ENCODE results near the gene RAP1GAP.

The RAP1GAP gene

DNA sequence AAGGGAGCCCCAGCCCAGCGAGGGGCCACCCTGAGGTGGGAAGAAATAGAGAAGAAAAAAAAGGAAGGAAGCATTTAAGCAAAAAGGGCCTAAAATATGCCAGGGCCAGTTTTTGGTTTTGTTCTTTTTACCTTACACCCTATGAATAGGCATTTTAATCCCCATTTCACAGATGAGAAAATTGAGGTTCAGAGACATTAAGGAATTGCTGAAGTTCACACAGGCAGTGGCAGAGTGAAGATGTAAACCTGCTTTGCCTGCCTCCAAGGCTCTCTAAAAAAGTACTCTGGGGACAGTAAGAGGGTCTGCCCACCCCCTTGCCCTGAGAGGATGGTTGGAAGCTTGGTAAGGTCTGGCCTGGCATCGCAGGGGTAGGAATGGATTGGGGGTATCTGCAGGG is 19.8 kb downstream of the RAP1GAP start:
- Histone ChIP-seq H3K27me3 (ENCODE audit: insufficient read depth, low read depth) (peaks cover 47% of the 10 kb centered on the region), H3K4me2 (no peak overlapping the region), H3K79me2 (ENCODE audit: insufficient read depth, low read depth) (no peaks in the 10 kb centered on the region), H4K20me1 (ENCODE audit: insufficient read depth) (no peaks in the 10 kb centered on the region), H3K36me3 (ENCODE audit: insufficient read depth) (no peaks in the 10 kb centered on the region), H3K4me3 (IDR thresholded peaks at IDR 0.05; ENCODE audit: insufficient read depth, low read depth, low read length) (no peak overlapping the region), H3K9ac (no peak overlapping the region), H2AFZ (ENCODE audit: low read depth) (no peak overlapping the region), H3K4me1 (ENCODE audit: low read depth, poor library complexity, severe bottlenecking) (no peaks in the 10 kb centered on the region), H3K27ac (no peak overlapping the region)
- TF ChIP-seq, protein P1, sequence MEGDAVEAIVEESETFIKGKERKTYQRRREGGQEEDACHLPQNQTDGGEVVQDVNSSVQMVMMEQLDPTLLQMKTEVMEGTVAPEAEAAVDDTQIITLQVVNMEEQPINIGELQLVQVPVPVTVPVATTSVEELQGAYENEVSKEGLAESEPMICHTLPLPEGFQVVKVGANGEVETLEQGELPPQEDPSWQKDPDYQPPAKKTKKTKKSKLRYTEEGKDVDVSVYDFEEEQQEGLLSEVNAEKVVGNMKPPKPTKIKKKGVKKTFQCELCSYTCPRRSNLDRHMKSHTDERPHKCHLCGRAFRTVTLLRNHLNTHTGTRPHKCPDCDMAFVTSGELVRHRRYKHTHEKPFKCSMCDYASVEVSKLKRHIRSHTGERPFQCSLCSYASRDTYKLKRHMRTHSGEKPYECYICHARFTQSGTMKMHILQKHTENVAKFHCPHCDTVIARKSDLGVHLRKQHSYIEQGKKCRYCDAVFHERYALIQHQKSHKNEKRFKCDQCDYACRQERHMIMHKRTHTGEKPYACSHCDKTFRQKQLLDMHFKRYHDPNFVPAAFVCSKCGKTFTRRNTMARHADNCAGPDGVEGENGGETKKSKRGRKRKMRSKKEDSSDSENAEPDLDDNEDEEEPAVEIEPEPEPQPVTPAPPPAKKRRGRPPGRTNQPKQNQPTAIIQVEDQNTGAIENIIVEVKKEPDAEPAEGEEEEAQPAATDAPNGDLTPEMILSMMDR (conservative IDR thresholded peaks at IDR 0.05; ENCODE audit: low read depth, low read length): no peak

DNA sequence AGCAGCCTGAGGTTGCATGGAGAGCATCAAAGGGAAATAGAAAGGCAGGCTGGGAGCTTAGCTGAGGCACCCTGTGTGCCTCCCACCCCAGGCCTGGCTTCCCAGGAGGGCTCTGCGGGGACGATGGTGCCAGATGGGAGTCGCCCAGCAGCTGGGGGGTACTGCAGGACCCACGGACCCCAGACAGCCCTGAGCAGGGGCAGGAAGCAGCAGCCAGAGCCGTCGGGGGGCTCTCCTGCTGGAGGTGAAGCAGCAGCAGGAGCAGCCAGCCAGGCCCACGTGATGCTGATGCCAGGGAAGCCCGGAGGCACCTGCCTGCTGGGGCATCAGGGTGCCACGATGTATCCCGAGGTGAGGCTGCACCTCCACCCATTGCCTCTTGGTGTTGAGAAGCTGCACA is 20.4 kb downstream of the RAP1GAP start:
- no peak overlapping the region for H3K9ac ChIP-seq
- H3K4me2 ChIP-seq: no peak overlapping the region
- H3K4me1 ChIP-seq (ENCODE audit: low read depth, poor library complexity, severe bottlenecking): no peaks in the 10 kb centered on the region
- H2AFZ ChIP-seq (ENCODE audit: low read depth): no peak overlapping the region
- no peaks in the 10 kb centered on the region for H3K79me2 ChIP-seq (ENCODE audit: insufficient read depth, low read depth)
- TF ChIP-seq, protein P1 (conservative IDR thresholded peaks at IDR 0.05; ENCODE audit: low read depth, low read length): no peak
- H3K27me3 ChIP-seq (ENCODE audit: insufficient read depth, low read depth): peaks cover 49% of the 10 kb centered on the region
- H3K36me3 ChIP-seq (ENCODE audit: insufficient read depth): no peaks in the 10 kb centered on the region
- H3K4me3 ChIP-seq (IDR thresholded peaks at IDR 0.05; ENCODE audit: insufficient read depth, low read depth, low read length): no peak overlapping the region
- H3K27ac ChIP-seq: no peak overlapping the region
- no peaks in the 10 kb centered on the region for H4K20me1 ChIP-seq (ENCODE audit: insufficient read depth)

DNA sequence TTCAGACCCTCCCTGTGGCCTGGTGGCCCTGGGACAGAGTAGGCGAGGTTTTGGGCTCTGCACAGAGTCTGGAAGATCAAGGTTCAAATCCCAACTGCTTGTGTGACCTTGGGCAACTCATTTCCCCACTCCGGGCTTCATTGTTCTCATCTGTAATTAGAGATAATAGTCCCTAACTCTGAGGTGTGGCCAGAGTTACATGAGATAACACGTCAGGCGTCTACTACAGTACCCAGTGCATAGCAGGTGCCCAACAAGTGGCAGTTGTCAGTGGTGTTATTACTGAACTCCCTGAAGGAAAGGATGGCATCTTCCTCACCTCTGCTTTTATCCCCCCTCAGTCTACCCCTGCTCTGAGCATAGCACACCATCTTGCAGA is 20.8 kb downstream of the RAP1GAP start:
- H3K4me1 ChIP-seq (ENCODE audit: low read depth, poor library complexity, severe bottlenecking): no peaks in the 10 kb centered on the region
- no peak overlapping the region for H3K4me3 ChIP-seq (IDR thresholded peaks at IDR 0.05; ENCODE audit: insufficient read depth, low read depth, low read length)
- no peak overlapping the region for H3K9ac ChIP-seq
- H4K20me1 ChIP-seq (ENCODE audit: insufficient read depth): no peaks in the 10 kb centered on the region
- H3K27me3 ChIP-seq (ENCODE audit: insufficient read depth, low read depth): peaks cover 50% of the 10 kb centered on the region
- no peak overlapping the region for H3K27ac ChIP-seq
- no peak overlapping the region for H2AFZ ChIP-seq (ENCODE audit: low read depth)
- H3K4me2 ChIP-seq: no peak overlapping the region
- no peaks in the 10 kb centered on the region for H3K79me2 ChIP-seq (ENCODE audit: insufficient read depth, low read depth)
- TF ChIP-seq, protein P1 (conservative IDR thresholded peaks at IDR 0.05; ENCODE audit: low read depth, low read length): no peak
- H3K36me3 ChIP-seq (ENCODE audit: insufficient read depth): no peaks in the 10 kb centered on the region

DNA sequence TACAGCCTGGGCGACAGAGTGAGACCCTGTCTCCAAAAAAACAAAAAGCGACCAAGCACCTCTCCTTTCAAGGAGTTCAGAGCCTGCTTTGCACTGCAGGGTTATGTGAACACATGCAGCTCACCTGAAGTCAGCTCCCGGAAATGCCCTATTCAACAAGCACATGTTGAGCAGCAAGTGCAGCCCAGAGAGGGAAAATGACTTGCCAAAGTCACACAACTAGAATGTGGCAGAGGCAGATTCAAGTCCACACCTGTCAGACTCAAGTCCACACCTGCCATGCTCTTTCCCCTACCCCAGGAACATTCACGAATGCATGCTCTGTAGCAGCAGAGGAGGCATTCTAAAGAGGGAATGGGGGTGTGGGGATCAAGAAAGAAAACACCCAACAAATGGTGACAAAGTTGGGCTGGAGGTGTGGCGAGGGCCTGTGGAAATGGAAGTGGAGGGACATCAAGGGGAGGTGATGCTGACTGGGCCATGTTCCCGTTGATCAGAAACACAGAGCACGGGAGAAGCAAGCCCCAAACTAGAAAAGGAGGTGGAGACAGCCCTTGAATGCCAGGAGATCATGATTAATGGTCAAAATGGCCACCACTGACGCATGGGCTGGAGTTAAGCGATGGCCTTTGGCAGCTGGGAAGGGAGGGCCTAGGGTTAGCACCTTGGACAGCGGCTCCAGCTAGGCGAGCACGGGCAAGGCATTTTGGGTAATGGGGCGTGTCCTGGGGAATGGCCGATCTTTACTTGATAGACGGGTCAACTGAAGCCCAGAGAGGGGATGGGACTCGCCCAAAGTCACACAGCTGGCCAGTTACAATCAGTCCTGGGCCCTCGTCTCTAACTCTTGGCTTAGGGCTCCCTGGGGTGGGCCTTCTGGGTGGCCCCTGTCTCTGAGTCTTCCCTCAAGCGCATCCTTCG is 21.5 kb downstream of the RAP1GAP start:
- no peaks in the 10 kb centered on the region for H3K36me3 ChIP-seq (ENCODE audit: insufficient read depth)
- no peak overlapping the region for H3K9ac ChIP-seq
- no peaks in the 10 kb centered on the region for H3K4me1 ChIP-seq (ENCODE audit: low read depth, poor library complexity, severe bottlenecking)
- no peaks in the 10 kb centered on the region for H3K79me2 ChIP-seq (ENCODE audit: insufficient read depth, low read depth)
- TF ChIP-seq, protein P1 (conservative IDR thresholded peaks at IDR 0.05; ENCODE audit: low read depth, low read length): no peak
- no peaks in the 10 kb centered on the region for H4K20me1 ChIP-seq (ENCODE audit: insufficient read depth)
- H3K27ac ChIP-seq: no peak overlapping the region
- H3K4me3 ChIP-seq (IDR thresholded peaks at IDR 0.05; ENCODE audit: insufficient read depth, low read depth, low read length): no peak overlapping the region
- H2AFZ ChIP-seq (ENCODE audit: low read depth): no peak overlapping the region
- H3K4me2 ChIP-seq: no peak overlapping the region
- H3K27me3 ChIP-seq (ENCODE audit: insufficient read depth, low read depth): peaks cover 50% of the 10 kb centered on the region

Measured in KMS-11 (cell line).